Measurements from ENCODE around the gene ITGB1BP1. TPM values are rescaled to one million over a fixed set of nuclear protein-coding genes. Genes with fewer than 3 reads are reported as not detected.

Gene ITGB1BP1
- total and polyA plus RNA-seq, 10 of the 15 experiments (the other 5 are each of a cell fraction or from before 2014, with no cell fraction given), result 50.2 to 273 (median 97.2) TPM

DNA sequence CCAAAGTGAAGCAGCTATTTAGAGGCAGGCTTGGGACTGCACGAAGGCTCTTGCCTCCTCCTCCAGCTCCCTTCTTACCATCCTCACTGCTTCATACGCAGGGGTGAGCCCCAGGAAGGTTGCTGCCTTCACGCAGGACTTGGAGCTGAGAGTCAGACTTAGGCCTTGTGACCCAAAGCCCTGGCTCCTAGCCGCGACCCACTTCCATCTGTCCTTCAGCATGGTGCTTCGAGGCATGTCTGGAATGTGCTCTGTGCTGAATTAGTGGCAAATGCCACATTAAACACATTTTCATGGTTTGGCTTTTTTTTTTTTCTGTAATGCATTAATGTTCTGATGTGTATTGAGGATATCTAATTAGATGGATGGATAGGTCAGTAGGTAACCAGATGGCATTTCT, 37.5 kb downstream of the ITGB1BP1 start:
- Histone ChIP-seq H3K27ac (ENCODE audit: control insufficient read depth, insufficient read depth) (no peak overlapping the region), H3K79me2 (ENCODE audit: control insufficient read depth, insufficient read depth, low read length) (no peaks in the 10 kb centered on the region), H3K4me1 (ENCODE audit: control insufficient read depth, insufficient read depth, low read length) (no peaks in the 10 kb centered on the region), H3K9me3 (replicated peaks; ENCODE audit: control insufficient read depth, insufficient read depth, low read length) (no peaks in the 10 kb centered on the region; the same call in 2 of the 3 replicates), H3K27me3 (replicated peaks in 1 of 2; ENCODE audit: control insufficient read depth in 2 of 2, insufficient read depth in 2 of 2, low read length in 1 of 2) (no peaks in the 10 kb centered on the region; a peak in 2 of 4 replicates), H3K9ac (ENCODE audit: control insufficient read depth, insufficient read depth, low read length) (no peak overlapping the region), H2AFZ (ENCODE audit: control insufficient read depth, low read depth, low read length) (no peak overlapping the region), H3K4me2 (ENCODE audit: control insufficient read depth, insufficient read depth) (no peak overlapping the region), H4K20me1 (ENCODE audit: control insufficient read depth, insufficient read depth) (no peaks in the 10 kb centered on the region), H3K4me3 (no peak overlapping the region), H3K36me3 (ENCODE audit: control insufficient read depth in 2 of 2, insufficient read depth in 2 of 2, low read length in 1 of 2) (no peaks in the 10 kb centered on the region)
- in situ Hi-C loops (cut with MboI), result no loop called here
- ChIA-PET CTCF (interaction anchor here (2.3 kb wide), 1 partner anchor 14 kb away, joined by 9 read pairs; no protein-coding TSS in a partner anchor), SMC1A (ENCODE audit: uncharacterized antibody, unreplicated experiment) (no interaction called here), POLR2A (no interaction called here), RAD21 (ENCODE audit: unreplicated experiment) (no interaction called here)
- no TSS peak for BruUV-seq (replicated peaks)
- intact Hi-C loops (cut with micrococcal nuclease; ENCODE audit: unreplicated experiment), result no loop called here
- DNase-seq (ENCODE audit: low read depth, low spot score) (no peak), ATAC-seq (no peak), FAIRE-seq (no peak)
- WGBS (ENCODE audit: insufficient coverage, insufficient replicate concordance, low lambda C conversion rate, missing lambda C conversion rate), result 54% methylated on average over 6 of the region's 6 CpGs
- no peak for TF ChIP-seq SIX5 (IDR thresholded peaks at IDR 0.05; ENCODE audit: low read depth, low read length, severe bottlenecking)
- no peak for TF ChIP-seq USF1 (IDR thresholded peaks at IDR 0.05; ENCODE audit: borderline replicate concordance, extremely low read length, insufficient read depth, low read depth, low read length)
- TF ChIP-seq, protein P1, sequence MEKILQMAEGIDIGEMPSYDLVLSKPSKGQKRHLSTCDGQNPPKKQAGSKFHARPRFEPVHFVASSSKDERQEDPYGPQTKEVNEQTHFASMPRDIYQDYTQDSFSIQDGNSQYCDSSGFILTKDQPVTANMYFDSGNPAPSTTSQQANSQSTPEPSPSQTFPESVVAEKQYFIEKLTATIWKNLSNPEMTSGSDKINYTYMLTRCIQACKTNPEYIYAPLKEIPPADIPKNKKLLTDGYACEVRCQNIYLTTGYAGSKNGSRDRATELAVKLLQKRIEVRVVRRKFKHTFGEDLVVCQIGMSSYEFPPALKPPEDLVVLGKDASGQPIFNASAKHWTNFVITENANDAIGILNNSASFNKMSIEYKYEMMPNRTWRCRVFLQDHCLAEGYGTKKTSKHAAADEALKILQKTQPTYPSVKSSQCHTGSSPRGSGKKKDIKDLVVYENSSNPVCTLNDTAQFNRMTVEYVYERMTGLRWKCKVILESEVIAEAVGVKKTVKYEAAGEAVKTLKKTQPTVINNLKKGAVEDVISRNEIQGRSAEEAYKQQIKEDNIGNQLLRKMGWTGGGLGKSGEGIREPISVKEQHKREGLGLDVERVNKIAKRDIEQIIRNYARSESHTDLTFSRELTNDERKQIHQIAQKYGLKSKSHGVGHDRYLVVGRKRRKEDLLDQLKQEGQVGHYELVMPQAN (conservative IDR thresholded peaks at IDR 0.05), result no peak
- no peak for TF ChIP-seq NR2C1 (IDR thresholded peaks at IDR 0.05)
- no peak for TF ChIP-seq CBFB (IDR thresholded peaks at IDR 0.05; ENCODE audit: low read depth)
- TF ChIP-seq HDGF (IDR thresholded peaks at IDR 0.05), result no peak
- TF ChIP-seq SUZ12 (IDR thresholded peaks at IDR 0.05; ENCODE audit: unreplicated experiment), result no peak
- TF ChIP-seq, protein P2, sequence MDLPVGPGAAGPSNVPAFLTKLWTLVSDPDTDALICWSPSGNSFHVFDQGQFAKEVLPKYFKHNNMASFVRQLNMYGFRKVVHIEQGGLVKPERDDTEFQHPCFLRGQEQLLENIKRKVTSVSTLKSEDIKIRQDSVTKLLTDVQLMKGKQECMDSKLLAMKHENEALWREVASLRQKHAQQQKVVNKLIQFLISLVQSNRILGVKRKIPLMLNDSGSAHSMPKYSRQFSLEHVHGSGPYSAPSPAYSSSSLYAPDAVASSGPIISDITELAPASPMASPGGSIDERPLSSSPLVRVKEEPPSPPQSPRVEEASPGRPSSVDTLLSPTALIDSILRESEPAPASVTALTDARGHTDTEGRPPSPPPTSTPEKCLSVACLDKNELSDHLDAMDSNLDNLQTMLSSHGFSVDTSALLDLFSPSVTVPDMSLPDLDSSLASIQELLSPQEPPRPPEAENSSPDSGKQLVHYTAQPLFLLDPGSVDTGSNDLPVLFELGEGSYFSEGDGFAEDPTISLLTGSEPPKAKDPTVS (IDR thresholded peaks at IDR 0.05; ENCODE audit: low read depth, low read length), result no peak
- no peak for TF ChIP-seq STAT1 (conservative IDR thresholded peaks at IDR 0.05)
- TF ChIP-seq ZSCAN29 (IDR thresholded peaks at IDR 0.05), result no peak
- no peak for TF ChIP-seq PBX3 (IDR thresholded peaks at IDR 0.05; ENCODE audit: insufficient replicate concordance, low read depth, low read length)
- no peak for TF ChIP-seq MEF2A (IDR thresholded peaks at IDR 0.05; ENCODE audit: insufficient read depth, low read depth, low read length)
- no peak for TF ChIP-seq NRF1 (conservative IDR thresholded peaks at IDR 0.05; ENCODE audit: low read depth, low read length)
- no peak for TF ChIP-seq CEBPB (IDR thresholded peaks at IDR 0.05; ENCODE audit: borderline replicate concordance in 1 of 2, low read depth in 2 of 2, low read length in 2 of 2)
- TF ChIP-seq STAT3 (IDR thresholded peaks at IDR 0.05; ENCODE audit: low read depth, low read length), result no peak

Data from GM12878 (cell line).